Aorta (tissue), 5 donors: ENCODE data around the gene CFAP99. TPM values are rescaled to one million over a fixed set of nuclear protein-coding genes. Genes with fewer than 3 reads are reported as not detected.
"Not testable (repeated sequence)": the region's sequence is repeated elsewhere in the genome, so short reads cannot be mapped to it uniquely, and the experiment has no call there.

Experiments
- ATAC-seq: fragments of 200-7000 bp; cut with Tn5 transposase; one replicate; pipeline ENCODE4 v1.9.1; 2022; ENCODE audit warnings: moderate library complexity; ENCODE audit not compliant: low FRiP score
- DNase-seq, 2 donors: peaks; one replicate each; pipeline ENCODE4 v3.0.0-alpha.2; 2020
- H3K27ac ChIP-seq, 2 donors: one replicate each; pipeline ENCODE4 v1.5.1; 2013; ENCODE audit warnings: low read length in 2 of 2, mild to moderate bottlenecking in 2 of 2, moderate library complexity in 2 of 2, control low read depth in 1 of 2, inconsistent platforms in 1 of 2, low read depth in 1 of 2
- H3K27me3 ChIP-seq, 2 donors: one replicate each; pipeline ENCODE4 v1.6.1; 2013; ENCODE audit warnings: control low read depth in 1 of 2, low read length in 1 of 2, mild to moderate bottlenecking in 1 of 2, moderate library complexity in 1 of 2; ENCODE audit not compliant: insufficient read depth in 2 of 2, control insufficient read depth in 1 of 2
- H3K36me3 ChIP-seq, 2 donors: one replicate each; pipeline ENCODE4 v1.6.1; 2013; ENCODE audit warnings: control low read depth in 1 of 2, low read length in 1 of 2, mild to moderate bottlenecking in 1 of 2; ENCODE audit not compliant: insufficient read depth in 2 of 2, control insufficient read depth in 1 of 2
- H3K4me1 ChIP-seq, 2 donors: one replicate each; pipeline ENCODE4 v1.6.1; 2013; ENCODE audit warnings: low read length in 2 of 2, control low read depth in 1 of 2, mild to moderate bottlenecking in 1 of 2, moderate library complexity in 1 of 2; ENCODE audit not compliant: insufficient read depth in 2 of 2, control insufficient read depth in 1 of 2
- H3K4me3 ChIP-seq, 2 donors: one replicate each; pipeline ENCODE4 v1.5.1; 2013; ENCODE audit warnings: low read length in 2 of 2, control low read depth in 1 of 2, mild to moderate bottlenecking in 1 of 2
- H3K9me3 ChIP-seq: one replicate; pipeline ENCODE4 v1.6.1; 2013; ENCODE audit warnings: mild to moderate bottlenecking, low read length; ENCODE audit not compliant: control insufficient read depth
- WGBS, 2 donors: extraction: QIAGEN DNeasy Blood & Tissue Kit; methylation state at CpG; one replicate each; pipeline ENCODE4 v1.1.7; 2013; 5-methylcytosine and 5-hydroxymethylcytosine counted together
- intact Hi-C, 2 donors: fragments of 100-400 bp; cut with DNase I; formaldehyde crosslinking; loops; one replicate each; pipeline versions ENCODE4 v1.14.2 to v1.15.0; 2022
- polyA plus RNA-seq, 2 donors: library from polyadenylated mRNA; stranded (reverse); fragments of 200-250 nt; gene quantifications; one replicate each; pipeline ENCODE4 v1.2.3, GENCODE V29; 2013
- total RNA-seq, 2 donors: library from RNA; stranded (reverse); fragmentation: NEBNext Ultra II Directional; extraction: Animal tissue kit (Norgen Biotek cat#: 25700); gene quantifications; one replicate each; pipeline ENCODE4 v1.2.1, GENCODE V29; 2021
- donor health status: healthy with polysubstance abuse.
- donor health status: Bipolar disorder and iron deficiency.
- donor health status: DM: no; HTN: no; CAD: no.
- donor health status: DM: no; HTN: no; CAD: no.
- donor health status: DM: yes; HTN: yes; CAD: no.

Gene CFAP99
- total and polyA plus RNA-seq, 4 donors: 0.13 TPM; not detected in 3

- no peak for ATAC-seq
- Histone ChIP-seq H3K36me3 (no peaks in the 10 kb centered on the region), H3K9me3 (no peaks in the 10 kb centered on the region), H3K4me3 (peak overlapping the region in 1 of 2 donors; percentile 45), H3K4me1 (no peaks in the 10 kb centered on the region), H3K27me3 (no peaks in the 10 kb centered on the region), H3K27ac (no peak overlapping the region)
- intact Hi-C loops: loop anchor here in 1 of 2 donors (2.0 to 10.0 kb wide), 2 partner anchors 208 to 244 kb away; no protein-coding TSS in a partner anchor
- peak in 1 of 2 donors; percentile 39 for DNase-seq
- 28 to 40% methylated on average over 25 to 35 of the region's 35 CpGs for WGBS, 2 donors
Observed at GRCh38 chr4:2462992-2463762, 44.4 kb downstream of the CFAP99 start.

- no peak for ATAC-seq
- no peak overlapping the region for H3K4me3 ChIP-seq
- no peaks in the 10 kb centered on the region for H3K27me3 ChIP-seq
- no peaks in the 10 kb centered on the region for H3K9me3 ChIP-seq
- intact Hi-C loops: loop anchor here (5.0 to 10.0 kb wide), 2 partner anchors 210 to 243 kb away; no protein-coding TSS in a partner anchor
- no peaks in the 10 kb centered on the region for H3K4me1 ChIP-seq
- peak in 1 of 2 donors; percentile 33 for DNase-seq
- no peak overlapping the region for H3K27ac ChIP-seq
- H3K36me3 ChIP-seq: no peaks in the 10 kb centered on the region
- 89 to 91% methylated on average over 6 of the region's 6 CpGs for WGBS, 2 donors
Observed at GRCh38 chr4:2465032-2465431, 46.3 kb downstream of the CFAP99 start.

GRCh38 chr4:2465544-2465943 lies 46.8 kb downstream of the CFAP99 start:
- H3K4me1 ChIP-seq: not testable (repeated sequence)
- intact Hi-C loops: loop anchor here (5.0 to 10.0 kb wide), 2 partner anchors 211 to 243 kb away; no protein-coding TSS in a partner anchor

GRCh38 chr4:2468456-2469191 lies 49.9 kb downstream of the CFAP99 start, which contains the start of gene RNF4:
Gene RNF4 (plus strand): TSS chr4:2469106. CDS start chr4:2490494, 21,388 bp downstream.
- peak; percentile 98 for DNase-seq
- 0% methylated on average over 61 to 74 of the region's 74 CpGs for WGBS, 2 donors
- intact Hi-C loops: loop anchor here (1.0 to 10.0 kb wide), 3 partner anchors 68 to 246 kb away; partner anchors contain the start of gene FAM193A (in 1 of the 2)
- peak within 1 kb of the TSS; percentile 79 to 87 for H3K4me3 ChIP-seq
- peaks cover 0 to 3% of the 10 kb centered on the region in 2 donors for H3K4me1 ChIP-seq
- peak; percentile 96 for ATAC-seq
- H3K36me3 ChIP-seq: no peaks in the 10 kb centered on the region
- H3K9me3 ChIP-seq: no peaks in the 10 kb centered on the region
- peak within 1 kb of the TSS; percentile 23 to 41 for H3K27ac ChIP-seq
- no peaks in the 10 kb centered on the region for H3K27me3 ChIP-seq

More at GRCh38 chr4:2465544-2465943, 46.8 kb downstream of the CFAP99 start:
- H3K4me3 ChIP-seq, ATAC-seq, H3K27ac ChIP-seq, H3K9me3 ChIP-seq, H3K36me3 ChIP-seq, H3K27me3 ChIP-seq: not testable (repeated sequence)
- DNase-seq: peak in 1 of 2 donors; percentile 14

GRCh38 chr4:2469192-2469984 lies 50.6 kb downstream of the CFAP99 start:
- peak; percentile 69 for ATAC-seq
- H3K4me3 ChIP-seq: peak overlapping the region; percentile 79 to 87
- H3K27ac ChIP-seq: peak overlapping the region in 1 of 2 donors; percentile 6
- no peaks in the 10 kb centered on the region for H3K9me3 ChIP-seq
- no peaks in the 10 kb centered on the region for H3K27me3 ChIP-seq
- peak; percentile 66 to 82 for DNase-seq
- peaks cover 0 to 3% of the 10 kb centered on the region in 2 donors for H3K4me1 ChIP-seq
- H3K36me3 ChIP-seq: no peaks in the 10 kb centered on the region
- 0% methylated on average over 75 to 78 of the region's 78 CpGs for WGBS, 2 donors
- intact Hi-C loops: loop anchor here (5.0 to 10.0 kb wide), 2 partner anchors 215 to 247 kb away; no protein-coding TSS in a partner anchor

- WGBS, 2 donors: 82 to 83% methylated on average over 7 of the region's 7 CpGs
- H3K36me3 ChIP-seq: no peaks in the 10 kb centered on the region
- DNase-seq (peak in 1 of 2 donors; percentile 4), ATAC-seq (no peak)
- H3K9me3 ChIP-seq: no peaks in the 10 kb centered on the region
- no peak overlapping the region for H3K27ac ChIP-seq
- no peak overlapping the region for H3K4me3 ChIP-seq
- H3K4me1 ChIP-seq: peaks cover 0 to 3% of the 10 kb centered on the region in 2 donors
- intact Hi-C loops: loop anchor here in 1 of 2 donors (5.0 kb wide), 1 partner anchor 67 kb away; the partner anchor contains the start of gene FAM193A
- H3K27me3 ChIP-seq: no peaks in the 10 kb centered on the region
Observed at GRCh38 chr4:2470791-2471190, 52.0 kb downstream of the CFAP99 start.

GRCh38 chr4:2472187-2472586 lies 53.4 kb downstream of the CFAP99 start:
- Histone ChIP-seq H3K27ac (no peak overlapping the region), H3K9me3 (no peaks in the 10 kb centered on the region), H3K4me1 (peaks cover 0 to 3% of the 10 kb centered on the region in 2 donors), H3K27me3 (no peaks in the 10 kb centered on the region), H3K4me3 (no peak overlapping the region), H3K36me3 (no peaks in the 10 kb centered on the region)
- no peak for ATAC-seq
- peak in 1 of 2 donors; percentile 28 for DNase-seq
- intact Hi-C loops: loop anchor here in 1 of 2 donors (5.0 kb wide), 1 partner anchor 65 kb away; the partner anchor contains the start of gene FAM193A
- whole genome bisulfite sequencing, 2 donors: 98% methylated on average over 4 of the region's 4 CpGs

- Histone ChIP-seq H3K27ac (no peak overlapping the region), H3K4me1 (peaks cover 2 to 5% of the 10 kb centered on the region in 2 donors), H3K27me3 (no peaks in the 10 kb centered on the region), H3K36me3 (no peaks in the 10 kb centered on the region), H3K4me3 (no peak overlapping the region), H3K9me3 (no peaks in the 10 kb centered on the region)
- WGBS, 2 donors: 47 to 56% methylated on average over 3 of the region's 3 CpGs
- no peak for DNase-seq
- intact Hi-C loops: no loop called here
- no peak for ATAC-seq
Observed at GRCh38 chr4:2478229-2478628, 59.5 kb downstream of the CFAP99 start.
